HCT116 (cell line): ENCODE data around the gene DDX39A. TPM values are rescaled to one million over a fixed set of nuclear protein-coding genes. Genes with fewer than 3 reads are reported as not detected.

Source experiments
- ATAC-seq: fragments of 200-7000 bp; cut with Tn5 transposase; 2 replicates; pipeline ENCODE4 v1.9.1; 2020; ENCODE audit warnings: mild to moderate bottlenecking, moderate library complexity
- BruUV-seq: library from RNA; stranded (reverse); fragments of 400-500 nt; replicated peaks from 2 replicates; lab custom pipeline; 2021; lab: Mats Ljungman, UMichigan
- CTCF ChIA-PET: fragments of 300-600 bp; sonication (Branson Sonifier 250); formaldehyde crosslinking; loops from one replicate; lab custom pipeline; 2021; ENCODE audit warnings: antibody characterized with exemption; lab: Charles Lee
- POLR2A ChIA-PET: fragments of 300-600, 350-600 bp; sonication (Branson Sonifier 250); formaldehyde crosslinking; loops from one replicate; lab custom pipeline; 2021; ENCODE audit warnings: antibody characterized with exemption; lab: Charles Lee
- RAD21 ChIA-PET, 2 experiments: fragments of 300-600 bp; sonication (Branson Sonifier 250); formaldehyde crosslinking; loops; one replicate each; lab custom pipeline; 2023; ENCODE audit warnings: low total read pairs in 2 of 2; ENCODE audit not compliant: uncharacterized antibody in 2 of 2, unreplicated experiment in 2 of 2, low non-redundant PET in 1 of 2; lab: Charles Lee
- DNase-seq: peaks from one replicate; pipeline ENCODE4 v3.0.0-alpha.2; 2010; ENCODE audit warnings: low read depth, low spot score
- H2AFZ ChIP-seq: fragments of 200-600 bp; shearing (Covaris generic), sonication (generic); 2 replicates; pipeline ENCODE4 v1.6.1; 2017; ENCODE audit warnings: low read depth, mixed run types, mixed read lengths, antibody characterized with exemption, low read length; ENCODE audit not compliant: poor library complexity, severe bottlenecking
- H3K27ac ChIP-seq: 2 replicates; pipeline ENCODE4 v1.5.1; 2012; ENCODE audit warnings: low read depth, low read length
- H3K27me3 ChIP-seq: fragments of 200-600 bp; sonication (generic); 2 replicates; pipeline ENCODE4 v1.6.1; 2016; ENCODE audit warnings: mixed run types, low read length, mixed read lengths; ENCODE audit not compliant: insufficient read depth
- H3K36me3 ChIP-seq, 2 experiments: fragments of 200-500 bp in 1 of 2; fragments of 200-600 bp in 1 of 2; sonication (Bioruptor generic) in 1 of 2; sonication (generic) in 1 of 2; 2 replicates each; pipeline versions ENCODE4 v1.5.1 to v1.6.1; 2014 to 2016; ENCODE audit warnings: low read length in 2 of 2, inconsistent platforms in 1 of 2, mixed read lengths in 1 of 2, mixed run types in 1 of 2; ENCODE audit not compliant: insufficient read depth in 2 of 2, control insufficient read depth in 1 of 2
- H3K4me1 ChIP-seq, 2 experiments: fragments of 200-600 bp in 1 of 2; sonication (generic) in 1 of 2; 2 replicates each; pipeline versions ENCODE4 v1.5.1 to v1.6.1; 2012 to 2017; ENCODE audit warnings: low read length in 2 of 2, inconsistent platforms in 1 of 2, mild to moderate bottlenecking in 1 of 2, mixed read lengths in 1 of 2, mixed run types in 1 of 2, moderate library complexity in 1 of 2; ENCODE audit not compliant: insufficient read depth in 2 of 2, control insufficient read depth in 1 of 2
- H3K4me2 ChIP-seq: fragments of 200-600 bp; sonication (generic); 2 replicates; pipeline ENCODE4 v1.6.1; 2017; ENCODE audit warnings: mixed run types, low read length, mixed read lengths
- H3K4me3 ChIP-seq, 2 experiments: fragments of 200-600 bp in 1 of 2; sonication (generic) in 1 of 2; replicated peaks in 1 of 2; 2 replicates each; pipeline ENCODE4 v1.5.1; 2011 to 2016; ENCODE audit warnings: low read length in 2 of 2, control low read depth in 1 of 2, low read depth in 1 of 2, mild to moderate bottlenecking in 1 of 2, mixed read lengths in 1 of 2, mixed run types in 1 of 2
- H3K79me2 ChIP-seq: fragments of 200-600 bp; sonication (generic); 2 replicates; pipeline ENCODE4 v1.6.1; 2017; ENCODE audit warnings: mild to moderate bottlenecking, mixed run types, low read length, moderate library complexity, mixed read lengths; ENCODE audit not compliant: insufficient read depth
- H3K9ac ChIP-seq: fragments of 200-600 bp; sonication (generic); 2 replicates; pipeline ENCODE4 v1.6.1; 2016; ENCODE audit warnings: low read length, mixed read lengths
- H3K9me2 ChIP-seq: fragments of 200-600 bp; sonication (generic), shearing (Covaris generic); 2 replicates; pipeline ENCODE4 v1.6.1; 2017; ENCODE audit warnings: mixed run types, mild to moderate bottlenecking, moderate library complexity; ENCODE audit not compliant: insufficient read depth
- H3K9me3 ChIP-seq, 2 experiments: fragments of 200-500 bp in 1 of 2; fragments of 200-600 bp in 1 of 2; sonication (Bioruptor generic) in 1 of 2; sonication (generic) in 1 of 2; 2 replicates each; pipeline ENCODE4 v1.6.1; 2014 to 2017; ENCODE audit warnings: low read length in 2 of 2, mixed read lengths in 2 of 2, inconsistent platforms in 1 of 2, low read depth in 1 of 2, mild to moderate bottlenecking in 1 of 2, mixed run types in 1 of 2, moderate library complexity in 1 of 2; ENCODE audit not compliant: control insufficient read depth in 1 of 2, insufficient read depth in 1 of 2
- H4K20me1 ChIP-seq: fragments of 200-600 bp; sonication (generic), shearing (Covaris generic); 2 replicates; pipeline ENCODE4 v1.6.1; 2017; ENCODE audit warnings: mixed run types, mild to moderate bottlenecking, moderate library complexity; ENCODE audit not compliant: insufficient read depth
- CBX3 ChIP-seq: IDR thresholded peaks from 2 replicates; pipeline ENCODE4 v1.6.1; 2012; ENCODE audit warnings: low read depth
- CTCF ChIP-seq, 3 experiments: fragments of 200-600 bp in 1 of 3; sonication (generic) in 1 of 3; IDR thresholded peaks in 2 of 3; conservative IDR thresholded peaks in 1 of 3; 2 replicates each; pipeline ENCODE4 v1.5.1; 2012 to 2017; ENCODE audit warnings: low read depth in 2 of 3, low read length in 2 of 3, antibody characterized with exemption in 1 of 3, borderline replicate concordance in 1 of 3, control low read depth in 1 of 3, mild to moderate bottlenecking in 1 of 3, mixed read lengths in 1 of 3, mixed run types in 1 of 3, moderate library complexity in 1 of 3; ENCODE audit not compliant: insufficient read depth in 1 of 3
- EGR1 ChIP-seq: IDR thresholded peaks from 2 replicates; pipeline ENCODE4 v1.6.1; 2012; ENCODE audit warnings: low read depth
- EZH2 ChIP-seq: fragments of 200-600 bp; sonication (generic); IDR thresholded peaks from 2 replicates; pipeline ENCODE4 v1.6.1; 2017; ENCODE audit warnings: antibody characterized with exemption, mixed run types
- POLR2A ChIP-seq: IDR thresholded peaks from 2 replicates; pipeline ENCODE4 v1.7.0; 2011; ENCODE audit warnings: borderline replicate concordance; ENCODE audit not compliant: insufficient read depth, insufficient read length; ENCODE audit errors: extremely low read depth
- POLR2AphosphoS5 ChIP-seq: IDR thresholded peaks from 2 replicates; pipeline ENCODE4 v1.6.1; 2011; ENCODE audit warnings: mild to moderate bottlenecking, low read depth, low read length, moderate library complexity
- RAD21 ChIP-seq: IDR thresholded peaks from 2 replicates; pipeline ENCODE4 v1.6.1; 2012; ENCODE audit warnings: low read depth, mild to moderate bottlenecking
- REST ChIP-seq: IDR thresholded peaks from 2 replicates; pipeline ENCODE4 v1.6.1; 2012; ENCODE audit warnings: low read depth
- SIN3A ChIP-seq: IDR thresholded peaks from 2 replicates; pipeline ENCODE4 v1.6.1; 2012; ENCODE audit warnings: low read depth
- SP1 ChIP-seq: IDR thresholded peaks from 2 replicates; pipeline ENCODE4 v1.6.1; 2012; ENCODE audit warnings: low read depth
- SRF ChIP-seq: IDR thresholded peaks from 2 replicates; pipeline ENCODE4 v1.6.1; 2012; ENCODE audit warnings: low read depth
- ZFX ChIP-seq: fragments of 450-650 bp; IDR thresholded peaks from 2 replicates; pipeline ENCODE4 v1.6.1; 2017
- ZNF274 ChIP-seq: fragments of 200-500 bp; sonication (Bioruptor generic); IDR thresholded peaks from 2 replicates; pipeline ENCODE4 v1.6.1; 2014; ENCODE audit warnings: mild to moderate bottlenecking, low read depth, low read length, inconsistent platforms
- intact Hi-C: fragments of 100-400 bp; cut with micrococcal nuclease; formaldehyde crosslinking; loops from 2 replicates; pipeline ENCODE4 v1.10.0; 2022
- total RNA-seq: library from RNA; stranded (reverse); gene quantifications from one replicate; pipeline ENCODE4 v1.2.1, GENCODE V29; 2021; ENCODE audit not compliant: unreplicated experiment
- TF ChIP-seq, protein P1 (sequence below): IDR thresholded peaks from 2 replicates; pipeline ENCODE4 v1.6.1; 2012

The DDX39A gene
- total RNA-seq, 1 experiment from 2014 or later, result 152 TPM

DNA sequence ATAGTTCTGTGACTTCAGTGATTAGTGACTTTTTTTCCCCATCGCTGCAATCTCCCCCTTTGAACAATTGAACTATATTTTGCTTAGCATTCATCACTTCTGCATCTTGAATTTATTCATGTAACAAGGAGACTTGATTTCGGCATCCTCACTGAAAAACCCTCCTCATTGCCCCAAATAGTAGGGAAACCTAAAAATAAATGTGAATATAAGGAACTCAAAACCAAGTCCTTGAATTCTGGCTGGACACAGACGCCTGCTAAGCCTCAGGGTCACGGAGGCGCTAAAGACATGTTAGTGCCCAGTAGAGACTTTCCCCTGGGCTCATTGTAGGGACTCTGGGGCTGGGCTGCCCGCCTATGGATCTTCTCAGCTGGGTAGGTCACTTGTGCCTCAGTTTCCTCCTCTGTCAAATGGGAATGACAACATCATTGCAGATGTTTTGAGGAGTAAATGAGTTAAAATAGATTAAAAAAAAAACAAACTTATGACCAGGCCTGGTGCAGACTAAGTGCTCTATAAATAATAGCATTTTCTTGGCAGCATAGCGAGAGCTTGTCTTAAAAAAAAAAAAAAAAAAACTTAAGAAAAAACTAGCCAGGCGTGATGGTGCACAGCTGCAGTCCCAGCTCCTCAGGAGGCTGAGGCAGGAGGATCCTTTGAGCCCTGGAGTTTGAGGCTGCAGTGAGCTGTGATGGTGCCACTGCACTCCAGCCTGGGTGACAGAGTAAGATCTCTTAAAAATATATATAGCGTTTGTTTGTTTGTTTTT is 39.7 kb downstream of the DDX39A start:
- H3K36me3 ChIP-seq, result no peaks in the 10 kb centered on the region
- no peak overlapping the region for H2AFZ ChIP-seq
- no peaks in the 10 kb centered on the region for H3K9me2 ChIP-seq
- POLR2A ChIA-PET, result interaction anchor here (1.0 to 4.3 kb wide), 4 partner anchors 9 to 16 kb away, joined by 3 to 33 read pairs (median 5); no protein-coding TSS in a partner anchor
- TF ChIP-seq EGR1 (no peak), POLR2A (no peak), CBX3 (no peak), EZH2 (no peak), POLR2AphosphoS5 (no peak), ZFX (no peak), RAD21 (no peak), SIN3A (no peak), SP1 (no peak), SRF (no peak)
- TF ChIP-seq, protein P1, sequence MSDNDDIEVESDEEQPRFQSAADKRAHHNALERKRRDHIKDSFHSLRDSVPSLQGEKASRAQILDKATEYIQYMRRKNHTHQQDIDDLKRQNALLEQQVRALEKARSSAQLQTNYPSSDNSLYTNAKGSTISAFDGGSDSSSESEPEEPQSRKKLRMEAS, result no peak
- TF ChIP-seq, all 23 proteins: peak for 0
- ChIA-PET RAD21 (no interaction called here), CTCF (interaction anchor here (0.6 to 1.8 kb wide), 3 partner anchors 27 to 243 kb away, joined by 3 to 8 read pairs (median 4); partner anchors contain the start of genes ASF1B and GIPC1)
- H3K9me3 ChIP-seq, result no peaks in the 10 kb centered on the region
- H3K27ac ChIP-seq, result no peak overlapping the region
- H3K4me1 ChIP-seq, result peaks cover 43 to 68% of the 10 kb centered on the region in 2 experiments
- H3K9ac ChIP-seq, result no peak overlapping the region
- H3K79me2 ChIP-seq, result peaks cover 35% of the 10 kb centered on the region
- ATAC-seq, result no peak
- H3K4me3 ChIP-seq, result no peak overlapping the region
- BruUV-seq, result no TSS peak
- H4K20me1 ChIP-seq, result no peaks in the 10 kb centered on the region
- intact Hi-C loops, result no loop called here
- no peaks in the 10 kb centered on the region for H3K27me3 ChIP-seq
- no peak for DNase-seq
- no peak overlapping the region for H3K4me2 ChIP-seq

DNA sequence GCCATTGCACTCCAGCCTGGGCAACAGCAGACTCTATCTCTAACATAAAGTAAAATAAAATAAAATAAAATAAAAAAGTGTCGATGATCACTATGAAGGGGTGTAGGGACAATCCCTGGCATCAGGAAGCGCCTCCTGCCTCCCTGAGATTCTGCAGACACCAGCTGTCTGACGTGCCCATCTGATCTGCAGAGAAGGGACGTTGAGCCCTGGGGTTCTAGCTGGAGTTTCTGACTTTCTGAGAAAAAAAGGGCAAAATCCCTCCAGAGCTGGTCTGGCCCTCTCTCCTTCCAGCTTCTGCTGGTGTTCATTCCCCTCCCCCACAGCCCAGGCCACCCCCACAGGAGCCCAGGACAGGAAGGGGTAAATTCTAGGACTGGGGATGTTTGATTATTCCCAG is 40.3 kb downstream of the DDX39A start:
- H3K27me3 ChIP-seq, result no peaks in the 10 kb centered on the region
- no peak overlapping the region for H2AFZ ChIP-seq
- no peaks in the 10 kb centered on the region for H3K36me3 ChIP-seq
- TF ChIP-seq CTCF (IDR thresholded peaks at IDR 0.05 in 2 of 3, conservative IDR thresholded peaks at IDR 0.05 in 1 of 3; ENCODE audit: borderline replicate concordance in 1 of 3, insufficient read depth in 1 of 3, low read depth in 2 of 3, low read length in 2 of 3) (no peak), REST (no peak), ZNF274 (no peak)
- TF ChIP-seq, all 23 proteins: peak for 0
- Histone ChIP-seq H3K9me2 (no peaks in the 10 kb centered on the region), H3K27ac (no peak overlapping the region), H3K9ac (no peak overlapping the region), H3K4me2 (no peak overlapping the region), H3K4me3 (no peak overlapping the region), H3K9me3 (no peaks in the 10 kb centered on the region), H4K20me1 (no peaks in the 10 kb centered on the region), H3K79me2 (peaks cover 29% of the 10 kb centered on the region), H3K4me1 (peaks cover 37 to 62% of the 10 kb centered on the region in 2 experiments)
- ATAC-seq (no peak), DNase-seq (no peak)
- intact Hi-C loops, result no loop called here
- ChIA-PET CTCF (no interaction called here), RAD21 (interaction anchor here in 1 of 2 experiments (1.3 kb wide), 1 partner anchor 15 kb away, joined by 3 read pairs; no protein-coding TSS in a partner anchor), POLR2A (interaction anchor here (1.5 to 1.9 kb wide), 2 partner anchors 12 to 15 kb away, joined by 5 to 7 read pairs; no protein-coding TSS in a partner anchor)
- no TSS peak for BruUV-seq
